ENCODE measurements around the gene TMEM101. TPM values are rescaled to one million over a fixed set of nuclear protein-coding genes. Genes with fewer than 3 reads are reported as not detected.

Gene TMEM101
- total and polyA plus RNA-seq, 2 of the 8 experiments (the other 6 are each of a cell fraction or from before 2014, with no cell fraction given), result 16.1 to 44.7 TPM

DNA sequence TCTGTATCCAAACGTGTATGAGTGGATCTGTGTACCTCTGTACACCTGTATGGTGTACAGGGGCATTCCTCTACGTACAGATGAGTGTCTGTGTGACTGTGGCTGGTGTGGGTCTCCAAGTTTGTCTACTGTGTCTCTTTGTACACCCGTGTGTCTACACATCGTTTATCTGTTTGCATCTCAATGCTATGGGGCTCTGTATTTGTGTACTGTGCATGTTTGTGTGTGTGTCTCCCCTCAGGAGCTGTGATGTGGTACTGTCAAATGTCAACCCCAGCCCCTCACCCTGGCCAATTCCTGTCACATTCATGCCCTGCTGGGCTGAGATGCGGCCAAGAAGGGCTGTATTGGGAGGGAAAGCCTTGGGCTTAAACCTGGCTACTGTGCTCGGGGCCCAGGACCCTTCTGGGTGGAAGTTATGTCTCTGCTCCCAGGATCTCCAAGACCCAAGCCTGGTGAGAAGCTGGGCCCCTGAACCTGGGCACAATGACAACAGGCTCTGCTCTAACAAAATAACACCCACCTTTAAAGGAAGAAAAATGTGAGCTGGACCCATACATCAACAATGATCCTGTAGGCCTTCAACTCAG lies 13.8 kb downstream of the TMEM101 start:
- ChIA-PET POLR2A (ENCODE audit: partially characterized antibody) (interaction anchor here (2.1 kb wide), 1 partner anchor 66 kb away, joined by 8 read pairs; the partner anchor contains the start of gene LSM12), CTCF (ENCODE audit: partially characterized antibody) (interaction anchor here (0.6 to 22.7 kb wide), 9 partner anchors 11 to 349 kb away, joined by 3 to 416 read pairs (median 4); partner anchors contain the start of gene PPY)
- FAIRE-seq (no peak), DNase-seq (ENCODE audit: low read depth in 1 of 2, low spot score in 2 of 2) (no peak)
- H4K20me1 ChIP-seq (replicated peaks in 1 of 2; ENCODE audit: control insufficient read depth in 1 of 2, insufficient read depth in 2 of 2, low read length in 2 of 2), result peaks cover 0 to 6% of the 10 kb centered on the region in 2 experiments
- H4K91ac ChIP-seq (replicated peaks; ENCODE audit: insufficient read length, low read length), result no peak overlapping the region
- no peak overlapping the region for H2BK20ac ChIP-seq (ENCODE audit: low read length)
- H3K4ac ChIP-seq (replicated peaks; ENCODE audit: insufficient read length, low read depth, low read length), result no peak overlapping the region
- H3K27me3 ChIP-seq (replicated peaks in 1 of 4; ENCODE audit: control insufficient read depth in 3 of 4, extremely low read depth in 1 of 4, insufficient read depth in 3 of 4, low read length in 3 of 4), result peaks cover 0 to 19% (median 16%) of the 10 kb centered on the region in 4 experiments; a peak in 6 of 7 replicates
- H2AFZ ChIP-seq (ENCODE audit: low read length), result no peak overlapping the region
- no peak overlapping the region for H4K5ac ChIP-seq (ENCODE audit: insufficient read length, low read depth, low read length)
- H3K14ac ChIP-seq (ENCODE audit: insufficient read length), result no peak overlapping the region
- no peak overlapping the region for H2BK12ac ChIP-seq (ENCODE audit: low read depth, low read length)
- no peaks in the 10 kb centered on the region for H3K79me2 ChIP-seq (ENCODE audit: control insufficient read depth in 1 of 2, insufficient read depth in 2 of 2, low read length in 2 of 2)
- H3K27ac ChIP-seq (ENCODE audit: low read depth, low read length), result no peak overlapping the region
- H4K8ac ChIP-seq (ENCODE audit: extremely low read depth, insufficient read depth, low read length), result no peak overlapping the region
- no peak overlapping the region for H3K56ac ChIP-seq (replicated peaks; ENCODE audit: insufficient read length, low read depth, low read length)
- no peak overlapping the region for H3K4me2 ChIP-seq (ENCODE audit: insufficient read depth in 1 of 2, low read depth in 2 of 2, low read length in 2 of 2)
- peaks cover 0 to 8% (median 4%) of the 10 kb centered on the region in 4 experiments; a peak in 5 of 7 replicates for H3K4me1 ChIP-seq (replicated peaks in 1 of 4; ENCODE audit: control insufficient read depth in 3 of 4, insufficient read depth in 4 of 4, low read length in 3 of 4)
- H3K23me2 ChIP-seq (ENCODE audit: low read depth, low read length), result peaks cover 16% of the 10 kb centered on the region
- no peaks in the 10 kb centered on the region for H3K79me1 ChIP-seq (ENCODE audit: low read depth, low read length)
- H2BK5ac ChIP-seq (ENCODE audit: low read depth, low read length), result no peak overlapping the region
- no peak overlapping the region for H3K23ac ChIP-seq (ENCODE audit: insufficient read length)
- WGBS, 2 experiments (ENCODE audit: extremely low coverage in 1 of 2, insufficient coverage in 1 of 2, insufficient read length in 1 of 2, insufficient replicate concordance in 2 of 2, low coverage in 1 of 2, low lambda C conversion rate in 2 of 2, missing lambda C conversion rate in 1 of 2), result 91% methylated on average over 6 of the region's 6 CpGs; no CpG with 5 or more reads in 1 of the 2 experiments
- no peak overlapping the region for H3K4me3 ChIP-seq (ENCODE audit: extremely low read depth in 1 of 4, insufficient read depth in 2 of 4, low read depth in 3 of 4, low read length in 4 of 4)
- H3K18ac ChIP-seq (ENCODE audit: extremely low read depth, low read length), result no peak overlapping the region
- no peak overlapping the region for H3K9ac ChIP-seq (replicated peaks in 1 of 4; ENCODE audit: extremely low read depth in 1 of 4, low read depth in 3 of 4, low read length in 3 of 4)
- no peak overlapping the region for H2AK5ac ChIP-seq (ENCODE audit: low read depth, low read length)
- H2BK15ac ChIP-seq (ENCODE audit: low read length), result no peak overlapping the region
- H3K9me3 ChIP-seq (ENCODE audit: insufficient read depth in 2 of 2, low read depth in 1 of 2, low read length in 1 of 2), result no peaks in the 10 kb centered on the region
- no peak overlapping the region for H2BK120ac ChIP-seq (replicated peaks; ENCODE audit: low read depth, low read length)
- no peaks in the 10 kb centered on the region for H3K36me3 ChIP-seq (ENCODE audit: control insufficient read depth in 2 of 4, insufficient read depth in 4 of 4, low read length in 3 of 4)
- TF ChIP-seq GABPA (IDR thresholded peaks at IDR 0.05; ENCODE audit: borderline replicate concordance, insufficient read depth, low read length), result no peak
- no peak for TF ChIP-seq CEBPB (IDR thresholded peaks at IDR 0.05; ENCODE audit: low read depth, low read length)
- no peak for TF ChIP-seq CBX5 (IDR thresholded peaks at IDR 0.05; ENCODE audit: low read depth, low read length)
- no peak for TF ChIP-seq SRF (IDR thresholded peaks at IDR 0.05; ENCODE audit: low read depth, low read length)
- no peak for TF ChIP-seq RAD21 (IDR thresholded peaks at IDR 0.05 in 1 of 2, conservative IDR thresholded peaks at IDR 0.05 in 1 of 2; ENCODE audit: low read depth in 2 of 2, low read length in 2 of 2)
- TF ChIP-seq BACH1 (IDR thresholded peaks at IDR 0.05; ENCODE audit: low read length), result no peak
- TF ChIP-seq, protein P1, sequence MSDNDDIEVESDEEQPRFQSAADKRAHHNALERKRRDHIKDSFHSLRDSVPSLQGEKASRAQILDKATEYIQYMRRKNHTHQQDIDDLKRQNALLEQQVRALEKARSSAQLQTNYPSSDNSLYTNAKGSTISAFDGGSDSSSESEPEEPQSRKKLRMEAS (IDR thresholded peaks at IDR 0.05), result no peak
- TF ChIP-seq MAFK (IDR thresholded peaks at IDR 0.05; ENCODE audit: low read depth, low read length), result no peak
- TF ChIP-seq SP2 (IDR thresholded peaks at IDR 0.05; ENCODE audit: low read length), result no peak
- no peak for TF ChIP-seq CTBP2 (IDR thresholded peaks at IDR 0.05; ENCODE audit: borderline replicate concordance, insufficient read depth, insufficient read length, low read length)
- no peak for TF ChIP-seq ZNF274 (IDR thresholded peaks at IDR 0.05; ENCODE audit: borderline replicate concordance, extremely low read depth, low read length)
- TF ChIP-seq FOSL1 (IDR thresholded peaks at IDR 0.05; ENCODE audit: insufficient read depth, low read depth, low read length), result no peak
- no peak for TF ChIP-seq SIRT6 (IDR thresholded peaks at IDR 0.05; ENCODE audit: low read length)

All from H1 (cell line).